RWPE1 (cell line): ENCODE measurements around the gene AGAP1.

ENCODE experiments used
- CTCF ChIA-PET: fragments of 350-600 bp; sonication (Branson Sonifier 250); formaldehyde crosslinking; extraction: SDS; loops from one replicate; lab custom pipeline; 2021; lab: Yijun Ruan, JAX
- POLR2A ChIA-PET: fragments of 400-600 bp; formaldehyde crosslinking; extraction: SDS; loops from one replicate; lab custom pipeline; 2020; ENCODE audit warnings: antibody characterized with exemption; ENCODE audit not compliant: low non-redundant PET; lab: Yijun Ruan, JAX
- DNase-seq: peaks from one replicate; pipeline ENCODE4 v3.0.0; 2012; ENCODE audit warnings: low spot score
- H3K27ac ChIP-seq: fragments of 450-650 bp; 2 replicates; pipeline ENCODE4 v1.5.1; 2017
- TF ChIP-seq, protein P1 (sequence below): fragments of 450-650 bp; conservative IDR thresholded peaks from 2 replicates; pipeline ENCODE4 v1.5.1; 2017; ENCODE audit warnings: low read depth, mild to moderate bottlenecking

Gene AGAP1

DNA sequence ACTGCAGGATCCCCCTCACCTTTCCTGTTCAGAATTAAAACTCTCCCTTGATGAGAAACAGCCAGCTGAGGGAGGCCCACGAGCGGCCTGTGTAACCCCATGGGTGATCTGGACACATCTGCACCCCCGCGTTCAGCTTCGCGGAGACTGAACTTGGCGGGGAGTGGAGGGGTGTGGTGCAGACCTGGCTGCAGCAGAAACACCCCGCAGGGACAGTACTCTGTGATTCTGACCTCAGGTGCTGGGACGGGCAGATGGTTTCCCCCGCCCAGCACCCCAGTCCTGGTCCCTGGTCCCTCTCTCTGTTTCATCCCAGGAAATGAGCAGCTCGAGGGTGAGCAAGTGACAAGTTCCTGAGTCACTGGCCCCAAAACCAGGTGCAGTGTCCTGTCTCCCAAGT lies 633.2 kb downstream of the AGAP1 start:
- TF ChIP-seq, protein P1, sequence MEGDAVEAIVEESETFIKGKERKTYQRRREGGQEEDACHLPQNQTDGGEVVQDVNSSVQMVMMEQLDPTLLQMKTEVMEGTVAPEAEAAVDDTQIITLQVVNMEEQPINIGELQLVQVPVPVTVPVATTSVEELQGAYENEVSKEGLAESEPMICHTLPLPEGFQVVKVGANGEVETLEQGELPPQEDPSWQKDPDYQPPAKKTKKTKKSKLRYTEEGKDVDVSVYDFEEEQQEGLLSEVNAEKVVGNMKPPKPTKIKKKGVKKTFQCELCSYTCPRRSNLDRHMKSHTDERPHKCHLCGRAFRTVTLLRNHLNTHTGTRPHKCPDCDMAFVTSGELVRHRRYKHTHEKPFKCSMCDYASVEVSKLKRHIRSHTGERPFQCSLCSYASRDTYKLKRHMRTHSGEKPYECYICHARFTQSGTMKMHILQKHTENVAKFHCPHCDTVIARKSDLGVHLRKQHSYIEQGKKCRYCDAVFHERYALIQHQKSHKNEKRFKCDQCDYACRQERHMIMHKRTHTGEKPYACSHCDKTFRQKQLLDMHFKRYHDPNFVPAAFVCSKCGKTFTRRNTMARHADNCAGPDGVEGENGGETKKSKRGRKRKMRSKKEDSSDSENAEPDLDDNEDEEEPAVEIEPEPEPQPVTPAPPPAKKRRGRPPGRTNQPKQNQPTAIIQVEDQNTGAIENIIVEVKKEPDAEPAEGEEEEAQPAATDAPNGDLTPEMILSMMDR: no peak
- ChIA-PET POLR2A (no interaction called here), CTCF (no interaction called here)
- DNase-seq: no peak
- no peak overlapping the region for H3K27ac ChIP-seq

GRCh38 chr2:236128321-236128720 lies 634.5 kb downstream of the AGAP1 start:
- POLR2A ChIA-PET: no interaction called here
- no peak overlapping the region for H3K27ac ChIP-seq
- CTCF ChIA-PET: interaction anchor here (0.8 kb wide), 1 partner anchor 14 kb away, joined by 5 read pairs; no protein-coding TSS in a partner anchor
- DNase-seq: no peak
- TF ChIP-seq, protein P1: no peak

GRCh38 chr2:236129935-236130334 lies 636.1 kb downstream of the AGAP1 start:
- no peak for DNase-seq
- ChIA-PET CTCF (no interaction called here), POLR2A (no interaction called here)
- TF ChIP-seq, protein P1: no peak
- H3K27ac ChIP-seq: no peak overlapping the region

- POLR2A ChIA-PET: no interaction called here
- no peak for DNase-seq
- H3K27ac ChIP-seq: no peak overlapping the region
- TF ChIP-seq, protein P1: no peak
- CTCF ChIA-PET: no interaction called here
Observed at GRCh38 chr2:236130349-236130998, 636.6 kb downstream of the AGAP1 start.

DNA sequence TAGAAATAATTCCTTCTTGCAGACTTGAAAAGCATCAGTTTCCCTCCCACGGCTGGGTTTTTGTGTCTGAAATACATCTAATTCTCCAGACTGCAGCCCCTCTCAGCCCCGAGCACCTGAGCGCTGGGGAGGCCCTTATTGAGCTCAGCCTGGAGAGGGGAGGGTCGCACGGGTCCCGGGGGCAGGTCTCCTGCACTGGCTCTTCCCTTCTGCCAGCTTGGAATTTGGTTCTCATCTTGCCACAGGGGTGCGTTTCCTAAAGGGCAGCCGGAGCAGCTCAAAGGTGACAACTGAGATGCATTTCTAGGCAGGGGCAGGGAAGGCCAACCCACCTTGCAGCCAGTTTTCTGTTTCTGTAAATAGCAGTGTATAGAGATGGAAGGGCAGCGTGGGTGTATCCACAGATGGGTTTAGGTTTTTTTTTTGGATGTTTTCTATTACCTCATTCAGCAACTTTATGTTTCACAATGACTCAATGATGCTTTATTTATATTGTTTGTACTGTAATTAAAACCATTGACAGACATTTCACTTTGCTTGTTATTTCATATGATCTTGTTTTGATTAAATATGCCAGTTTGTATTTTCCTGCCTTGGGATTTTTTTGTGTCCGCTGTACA lies 637.3 kb downstream of the AGAP1 start:
- no peak overlapping the region for H3K27ac ChIP-seq
- no peak for DNase-seq
- TF ChIP-seq, protein P1: no peak
- ChIA-PET CTCF (no interaction called here), POLR2A (no interaction called here)

DNA sequence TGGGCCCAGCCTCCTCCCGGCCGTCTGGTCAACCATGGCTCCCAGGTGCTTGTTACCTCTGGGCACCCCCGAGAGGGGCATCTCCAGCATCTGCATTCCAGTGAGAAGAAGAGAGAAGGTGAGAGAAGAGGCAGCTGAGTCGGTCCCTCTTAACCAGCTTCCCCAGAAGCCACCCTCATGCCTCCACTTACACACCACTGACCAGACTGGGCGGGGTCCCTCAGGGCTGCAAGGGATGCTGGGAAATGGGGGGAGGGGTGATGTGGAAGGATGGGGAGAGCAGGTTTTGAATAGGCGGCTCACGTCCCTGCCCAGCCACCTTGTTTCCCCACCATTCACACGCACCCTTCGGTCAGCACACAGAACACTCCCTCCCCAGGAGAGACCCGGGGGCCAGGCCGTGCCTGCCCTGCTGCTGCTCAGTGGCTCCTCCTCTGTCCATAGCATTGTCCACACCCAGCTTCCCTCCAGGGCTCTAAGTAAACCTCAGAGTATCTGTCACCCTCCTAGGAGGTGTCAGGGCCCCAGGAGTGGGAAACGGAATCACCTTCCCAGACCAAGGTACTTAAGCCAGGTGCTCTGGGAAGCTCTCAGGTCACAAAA lies 639.7 kb downstream of the AGAP1 start:
- TF ChIP-seq, protein P1: no peak
- ChIA-PET CTCF (interaction anchor here (0.6 kb wide), 1 partner anchor 44 kb away, joined by 6 read pairs; no protein-coding TSS in a partner anchor), POLR2A (interaction anchor here (0.6 kb wide), 1 partner anchor 455 kb away, joined by 3 read pairs; no protein-coding TSS in a partner anchor)
- H3K27ac ChIP-seq: no peak overlapping the region
- DNase-seq: no peak
